HG03432 (cell line): Measurements from ENCODE around the gene CD27.
"Not testable (repeated sequence)": the region's sequence is repeated elsewhere in the genome, so short reads cannot be mapped to it uniquely, and the experiment has no call there.

Experiments used
- ATAC-seq: cut with Tn5 transposase; IDR thresholded peaks from one replicate; pipeline ENCODE4 v1.9.1; 2021; ENCODE audit warnings: mild to moderate bottlenecking, moderate library complexity; ENCODE audit not compliant: unreplicated experiment

Gene CD27

GRCh38 chr12:6461401-6462233 is 16.9 kb downstream of the CD27 start:
- ATAC-seq = peak; percentile 77

DNA sequence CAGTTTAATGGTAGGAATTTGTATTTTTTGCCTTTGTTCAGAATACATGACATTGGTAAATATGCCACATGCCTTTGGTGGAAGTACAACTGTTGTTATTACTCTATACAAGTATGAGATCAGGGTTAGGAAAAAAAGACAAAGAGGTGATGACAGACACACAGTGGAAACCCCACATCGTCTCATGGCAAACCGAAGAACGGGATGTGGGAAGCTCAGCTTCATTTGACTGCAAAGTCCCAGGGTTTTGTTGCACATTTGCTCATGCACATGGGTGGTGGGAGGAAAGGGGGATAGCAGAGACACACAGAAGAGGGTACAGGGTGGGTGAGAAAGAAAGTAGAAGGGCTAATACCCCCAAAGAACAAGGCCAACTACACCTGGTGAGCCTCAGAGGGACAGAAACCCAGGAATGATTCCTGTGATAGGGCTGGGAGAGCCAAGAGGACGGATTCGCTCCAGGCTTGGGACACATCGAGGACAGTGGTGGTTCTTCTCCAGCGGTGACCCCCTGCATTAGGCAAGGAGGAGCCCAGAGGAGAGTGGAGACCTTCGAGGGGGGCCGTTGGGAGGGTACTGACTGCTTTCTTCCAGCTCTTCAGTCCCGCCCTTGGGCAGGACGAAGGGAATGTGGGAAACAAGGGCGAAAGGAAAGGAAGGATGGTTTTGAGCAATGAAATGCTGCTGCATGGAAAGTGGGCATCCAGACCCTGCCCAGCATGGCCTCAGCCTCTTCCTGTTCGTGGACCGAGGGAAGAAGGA is 17.7 kb downstream of the CD27 start:
- ATAC-seq = peak; percentile 7

GRCh38 chr12:6463216-6463615 is 18.5 kb downstream of the CD27 start:
- ATAC-seq = no peak

GRCh38 chr12:6463858-6464257 is 19.1 kb downstream of the CD27 start:
- no peak for ATAC-seq

DNA sequence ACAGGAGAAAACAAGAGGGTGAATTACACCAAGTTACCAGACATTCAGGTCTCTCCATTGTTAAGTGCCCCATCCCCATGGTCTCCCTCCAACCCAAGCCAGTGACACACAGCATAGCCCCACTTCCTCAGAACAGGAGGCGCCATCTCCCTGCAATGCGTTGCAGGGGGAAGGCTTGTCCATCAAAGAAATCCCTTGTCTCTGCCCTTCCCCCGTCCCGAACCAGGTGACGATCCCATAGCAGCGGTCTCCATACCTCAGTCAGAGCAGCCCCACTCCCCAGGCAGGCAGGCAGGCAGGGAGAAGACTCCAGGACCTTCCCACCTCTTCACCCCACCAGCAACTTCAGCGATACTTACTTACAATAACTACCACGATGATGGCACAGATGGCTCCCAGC is 19.8 kb downstream of the CD27 start:
- no peak for ATAC-seq

DNA sequence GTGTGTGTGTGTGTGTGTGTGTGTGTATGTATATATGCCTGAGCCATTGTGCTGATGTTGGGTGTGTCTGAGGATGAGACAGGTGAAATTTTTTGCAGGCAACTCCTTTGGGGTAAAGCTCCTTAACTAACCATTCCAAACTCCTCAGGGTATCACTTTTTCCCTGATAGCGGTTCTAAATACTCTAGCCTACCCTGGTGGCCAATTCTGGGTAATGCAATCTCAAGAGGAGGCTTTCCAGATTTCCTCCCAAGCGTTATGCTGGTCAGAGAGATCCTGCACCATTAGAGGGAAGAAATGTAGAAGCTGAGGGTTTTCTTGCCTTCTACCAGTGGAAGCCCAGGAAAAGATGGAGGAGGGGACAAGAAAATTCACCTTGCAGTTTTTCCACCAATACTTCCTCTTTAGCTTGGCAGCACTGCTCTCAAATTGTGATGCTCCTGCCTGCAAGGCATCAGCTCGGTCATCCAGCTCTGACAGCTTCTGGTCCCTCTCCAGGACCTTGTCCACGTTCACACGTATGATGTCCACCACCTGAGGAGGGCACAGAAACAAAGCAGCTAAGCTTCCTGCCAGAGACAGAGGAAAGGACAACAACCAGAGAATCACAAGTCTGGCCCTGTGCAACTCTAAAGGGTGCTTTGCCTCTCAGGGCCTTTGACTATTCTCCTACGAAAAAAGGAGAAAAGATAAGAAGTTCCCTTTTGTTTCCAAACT is 20.9 kb downstream of the CD27 start:
- no peak for ATAC-seq

GRCh38 chr12:6466184-6466573 is 21.4 kb downstream of the CD27 start:
- ATAC-seq = no peak

- ATAC-seq = not testable (repeated sequence)
Measured at GRCh38 chr12:6466751-6467150, 22.0 kb downstream of the CD27 start.

DNA sequence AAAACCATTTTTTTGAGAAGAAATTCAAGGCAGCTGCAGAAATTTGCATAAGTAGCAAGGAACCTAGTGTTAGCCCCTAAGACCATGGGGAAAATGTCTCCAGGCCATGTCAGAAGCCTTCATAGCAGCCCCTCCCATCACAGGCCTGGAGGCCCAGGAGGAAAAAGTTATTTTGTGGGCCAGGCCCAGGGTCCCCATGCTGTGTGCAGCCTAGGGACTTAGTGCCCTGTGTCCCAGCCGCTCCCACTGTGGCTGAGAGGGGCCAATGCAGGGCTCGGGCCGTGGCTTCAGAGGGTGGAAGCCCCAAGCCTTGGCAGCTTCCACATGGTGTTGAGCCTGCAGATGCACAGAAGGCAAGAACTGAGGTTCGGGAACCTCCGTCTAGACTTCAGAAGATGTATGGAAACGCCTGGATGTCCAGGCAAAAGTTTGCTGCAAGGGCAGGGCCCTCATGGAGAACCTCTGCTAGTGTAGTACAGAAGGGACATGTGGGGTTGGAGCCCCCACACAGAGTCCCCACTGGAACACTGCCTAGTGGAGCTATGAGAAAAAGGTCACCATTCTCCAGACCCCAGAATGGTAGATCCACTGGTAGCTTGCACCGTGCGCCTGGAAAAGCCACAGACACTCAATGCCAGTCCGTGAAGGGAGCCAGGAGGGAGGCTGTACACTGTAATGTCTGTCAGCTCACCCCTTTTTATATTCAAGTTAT is 23.0 kb downstream of the CD27 start:
- not testable (repeated sequence) for ATAC-seq

DNA sequence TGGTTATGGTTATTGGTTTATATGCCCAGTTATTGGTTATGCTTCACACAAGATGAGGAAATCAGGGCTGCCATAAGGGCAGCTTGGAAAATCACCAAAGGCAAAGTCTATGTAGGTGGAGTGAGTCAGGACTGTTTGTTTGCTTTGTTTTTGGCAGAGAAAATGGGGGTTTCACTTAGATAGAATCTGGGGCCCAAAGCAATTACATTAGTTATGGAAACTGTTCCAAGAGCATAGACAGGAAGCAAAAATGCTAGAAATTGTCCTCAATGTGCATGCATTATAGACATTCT is 23.5 kb downstream of the CD27 start:
- no peak for ATAC-seq

DNA sequence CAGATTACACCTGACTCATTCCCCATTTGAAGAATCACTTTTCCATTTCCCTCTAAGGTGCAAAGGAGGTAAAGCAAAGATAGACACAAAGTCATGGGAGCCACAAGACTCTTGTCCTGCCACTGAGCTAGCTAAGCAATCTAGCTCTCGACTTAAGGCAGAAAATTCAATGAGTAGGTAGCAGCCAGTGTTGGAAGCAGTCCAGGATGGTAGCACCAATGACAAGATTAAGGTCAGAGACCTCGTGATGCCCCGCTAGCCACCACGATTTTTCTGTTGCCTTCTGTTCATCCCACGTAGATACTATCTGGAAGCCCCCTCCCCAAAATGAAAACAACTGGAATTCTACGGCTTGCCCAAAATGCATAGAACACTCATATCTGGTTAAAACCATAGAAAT is 24.3 kb downstream of the CD27 start:
- ATAC-seq = no peak

DNA sequence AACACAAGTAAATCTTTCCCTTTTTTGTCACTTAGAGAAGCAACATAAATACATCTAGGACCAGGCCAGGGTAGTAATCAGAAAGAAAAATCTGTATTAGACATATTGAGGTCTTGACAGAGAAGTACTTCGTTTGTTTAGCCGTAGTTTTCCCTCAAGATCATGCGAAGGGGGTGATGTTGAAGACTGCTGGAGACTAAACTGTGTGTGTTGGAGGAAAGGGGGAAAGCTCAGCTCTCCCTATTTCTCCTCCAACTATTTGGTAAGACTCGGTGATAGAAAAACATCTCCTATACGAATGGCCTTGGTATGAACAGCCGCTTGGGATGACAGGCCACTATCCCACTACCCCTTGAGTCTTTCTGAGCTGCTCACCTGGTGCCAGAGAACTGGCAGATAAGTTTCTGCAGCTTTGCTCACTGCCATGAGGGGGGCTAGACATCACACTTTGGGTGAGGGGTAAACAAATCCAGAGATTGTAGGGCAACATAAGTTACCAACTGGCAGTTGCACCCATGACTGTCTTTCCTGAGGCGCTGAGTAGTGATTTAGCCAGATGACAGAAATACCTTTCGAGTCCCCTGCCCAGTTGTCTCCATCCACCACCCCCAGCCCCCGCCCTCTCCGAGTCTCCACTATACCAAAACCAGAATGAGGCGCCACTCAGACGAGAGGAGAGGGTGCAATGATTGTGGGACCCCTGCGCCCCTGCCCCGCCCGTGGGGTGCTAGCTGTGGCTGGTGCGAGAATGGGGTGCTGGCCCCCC is 25.0 kb downstream of the CD27 start:
- no peak for ATAC-seq

GRCh38 chr12:6470375-6471163 is 25.8 kb downstream of the CD27 start, which contains the start of gene VAMP1:
Gene VAMP1 (minus strand): TSS chr12:6470677. CDS start chr12:6470531, 146 bp downstream.
- ATAC-seq = peak; percentile 89

DNA sequence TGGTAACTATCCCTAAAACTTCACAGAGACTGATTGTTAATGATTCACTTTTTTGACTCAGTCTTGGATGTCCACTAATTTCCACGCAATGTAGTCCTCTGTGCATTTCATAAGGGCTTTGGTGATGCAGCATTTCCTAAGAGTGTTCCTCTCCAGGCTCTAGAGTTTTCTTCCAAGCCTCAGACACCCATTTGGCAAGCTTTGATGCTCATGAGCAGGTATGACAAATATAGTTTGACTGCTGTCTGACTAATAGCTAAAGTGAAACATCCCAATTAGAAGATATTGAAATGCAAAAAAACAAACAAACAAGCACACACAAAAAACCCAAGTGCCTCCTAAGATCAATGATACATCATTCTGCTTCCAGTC is 27.2 kb downstream of the CD27 start:
- ATAC-seq = no peak

- ATAC-seq = no peak
Measured at GRCh38 chr12:6472491-6472890, 27.7 kb downstream of the CD27 start.

- not testable (repeated sequence) for ATAC-seq
Measured at GRCh38 chr12:6475233-6475975, 30.6 kb downstream of the CD27 start.

GRCh38 chr12:6476489-6476888 is 31.7 kb downstream of the CD27 start:
- no peak for ATAC-seq

- not testable (repeated sequence) for ATAC-seq
Measured at GRCh38 chr12:6477601-6478377, 33.0 kb downstream of the CD27 start.
